Activated T-helper 9 cell treated with anti-CD3 and anti-CD28 coated beads, Interleukin-2, amount 50 U/mL, for 16 hours (primary cell): ENCODE measurements around the gene NR2F1.

Experiments
- DNase-seq: peaks from one replicate; pipeline ENCODE4 v3.0.0-alpha.2; 2020; ENCODE audit warnings: low read depth

NR2F1 gene

GRCh38 chr5:93577854-93578812 lies 4.9 kb upstream of the NR2F1 start:
- DNase-seq, result no peak

DNA sequence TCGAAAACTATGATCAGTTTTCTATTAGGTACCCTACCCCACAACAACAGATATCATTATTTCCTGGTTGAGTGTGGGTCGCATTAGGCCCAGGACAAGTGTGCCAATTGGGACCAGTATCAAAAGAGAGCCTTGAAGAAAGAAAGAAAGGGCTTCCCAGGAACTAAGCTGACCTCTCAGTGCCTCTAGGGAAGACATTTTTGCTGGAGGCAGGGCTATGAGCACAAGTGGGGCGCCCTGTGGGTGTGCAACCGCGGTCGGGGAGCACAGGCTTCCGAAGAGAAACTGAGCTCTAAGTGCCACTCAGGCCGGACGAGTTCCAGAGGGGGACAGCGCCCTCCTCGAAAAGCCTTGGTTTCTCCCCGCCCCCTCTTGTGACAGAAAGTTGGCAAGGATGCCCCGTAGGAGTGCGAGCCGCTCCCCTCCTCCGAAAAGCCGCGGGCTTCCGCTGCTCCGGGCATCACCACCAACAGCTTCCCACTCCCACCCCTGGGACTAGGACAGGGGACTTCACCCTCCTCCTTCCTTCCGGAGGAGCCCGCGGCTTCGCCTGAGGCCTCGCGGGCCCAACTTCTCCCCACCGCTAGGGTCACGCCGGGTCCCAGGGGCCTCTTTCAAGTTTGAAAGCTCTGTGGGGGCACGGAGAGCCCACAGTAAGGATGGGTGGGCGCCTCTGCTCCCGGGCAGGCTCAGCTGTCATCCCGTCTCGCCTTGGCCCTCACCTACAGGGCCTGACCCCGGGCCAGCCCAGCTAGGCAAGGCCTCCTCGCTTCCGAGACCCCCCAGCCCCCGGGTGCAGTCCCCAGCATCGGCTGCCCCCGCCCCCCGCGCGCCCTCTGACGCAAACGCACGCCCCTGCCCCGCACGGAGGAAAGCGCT lies 4.0 kb upstream of the NR2F1 start:
- DNase-seq, result no peak

DNA sequence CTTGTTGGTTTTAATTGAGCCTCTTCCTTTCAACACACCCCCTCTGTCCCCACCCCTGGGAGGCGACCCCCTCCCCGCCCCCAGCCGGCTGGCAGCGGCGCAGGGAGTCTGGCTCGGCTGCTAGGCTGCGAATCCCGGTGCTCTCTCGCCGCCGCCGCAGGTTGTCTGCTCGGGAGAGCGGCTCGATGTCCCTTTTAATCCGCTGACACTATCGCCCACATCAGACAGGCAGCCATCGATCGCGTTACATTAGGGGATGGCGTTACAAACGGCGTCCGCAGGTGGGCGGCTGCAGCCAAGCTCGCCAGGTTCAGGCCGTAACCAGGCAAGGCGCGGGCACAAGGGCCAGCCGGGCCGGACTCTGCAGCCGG lies 3.3 kb upstream of the NR2F1 start:
- no peak for DNase-seq

DNA sequence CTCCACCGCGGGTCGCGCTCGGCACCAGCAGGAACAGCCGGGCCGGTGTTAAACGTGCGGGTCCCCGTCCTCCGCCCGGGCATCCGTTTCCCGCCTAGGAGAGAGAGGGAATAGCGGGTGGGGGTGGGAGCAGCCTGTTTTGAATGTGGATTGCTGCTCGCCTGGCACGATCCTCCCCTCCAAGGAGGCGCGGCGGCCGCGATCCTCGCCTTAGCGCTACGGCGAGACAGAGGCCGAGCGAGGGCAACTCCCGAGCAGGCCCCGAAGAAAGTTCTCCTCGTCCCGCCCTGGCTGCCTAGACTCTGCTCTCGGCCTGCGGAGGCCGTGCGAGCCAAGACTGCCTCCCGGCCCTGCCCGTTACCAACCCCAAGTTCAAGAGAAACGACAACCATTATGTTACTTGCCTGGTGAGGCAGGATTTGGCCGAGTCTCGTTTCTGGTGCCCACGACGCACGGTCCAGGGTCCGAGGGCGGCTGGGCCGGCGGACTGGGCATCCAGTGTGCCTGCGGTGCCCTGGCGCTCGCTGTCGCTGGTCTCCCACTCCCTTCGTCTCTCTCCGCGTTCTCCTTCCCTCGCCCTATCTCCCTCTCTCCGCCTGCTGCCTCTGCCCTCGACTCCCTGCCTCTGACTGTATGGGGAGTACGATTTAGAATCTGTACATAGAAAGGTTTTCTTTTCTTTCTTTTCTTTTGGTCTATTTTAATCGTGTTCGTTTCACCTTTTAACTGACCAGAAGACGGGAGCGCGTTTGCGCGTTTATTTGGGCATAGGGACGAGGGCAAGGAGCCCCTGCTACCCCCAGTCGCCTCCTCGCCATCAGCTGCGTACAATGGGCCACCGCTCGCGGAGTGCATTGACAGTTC lies 2.7 kb upstream of the NR2F1 start:
- DNase-seq, result no peak

GRCh38 chr5:93580927-93581445 lies 2.0 kb upstream of the NR2F1 start, which contains the start of gene NR2F1-AS1:
Gene NR2F1-AS1 (minus strand): TSS chr5:93581219.
- DNase-seq, result no peak

GRCh38 chr5:93582167-93582462 lies 907 bp upstream of the NR2F1 start:
- DNase-seq, result no peak

DNA sequence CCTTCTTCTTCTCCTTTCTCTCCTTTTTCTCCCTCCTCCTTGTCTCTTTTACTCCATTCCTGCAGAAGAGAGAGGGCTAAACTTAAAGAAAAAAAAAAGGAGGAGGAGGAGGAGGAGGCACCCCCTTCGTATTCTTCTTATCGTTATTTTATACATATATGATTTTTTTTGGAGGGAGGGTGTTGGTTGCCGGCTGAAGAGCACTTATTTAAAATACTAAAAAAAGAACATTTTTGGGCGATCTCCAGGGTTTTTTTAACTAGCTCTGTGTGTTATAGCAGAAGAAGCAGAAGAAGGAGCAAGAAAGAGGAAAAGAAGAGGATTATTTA lies 381 bp downstream of the NR2F1 start:
- DNase-seq, result no peak

- DNase-seq, result no peak
Measured at GRCh38 chr5:93583768-93584595, 960 bp downstream of the NR2F1 start.

DNA sequence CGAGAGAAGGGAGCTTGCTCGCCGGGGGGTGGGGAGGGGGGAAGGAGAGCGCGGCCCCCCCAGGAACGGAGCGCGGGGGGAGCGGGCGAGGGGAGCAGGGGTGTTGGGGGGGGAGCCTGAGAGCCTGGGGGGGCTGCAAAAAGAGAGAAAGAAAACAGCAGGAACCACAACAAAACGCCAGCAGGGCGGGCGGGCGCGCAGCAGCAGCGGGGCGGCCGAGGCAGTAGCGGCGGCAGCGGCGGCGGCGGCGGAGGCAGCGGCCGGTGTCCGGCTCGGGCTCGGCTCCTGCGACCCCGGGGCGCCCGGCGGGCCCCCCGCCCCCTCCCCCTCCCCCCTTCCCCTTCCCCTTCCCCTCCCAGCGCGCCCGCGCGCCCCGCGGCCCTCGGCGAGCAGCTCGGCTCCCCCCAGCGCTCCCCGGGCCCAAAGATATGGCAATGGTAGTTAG lies 1.6 kb downstream of the NR2F1 start:
- no peak for DNase-seq

- no peak for DNase-seq
Measured at GRCh38 chr5:93585041-93585766, 2.2 kb downstream of the NR2F1 start.

GRCh38 chr5:93585767-93586385 lies 2.9 kb downstream of the NR2F1 start:
- DNase-seq, result no peak

DNA sequence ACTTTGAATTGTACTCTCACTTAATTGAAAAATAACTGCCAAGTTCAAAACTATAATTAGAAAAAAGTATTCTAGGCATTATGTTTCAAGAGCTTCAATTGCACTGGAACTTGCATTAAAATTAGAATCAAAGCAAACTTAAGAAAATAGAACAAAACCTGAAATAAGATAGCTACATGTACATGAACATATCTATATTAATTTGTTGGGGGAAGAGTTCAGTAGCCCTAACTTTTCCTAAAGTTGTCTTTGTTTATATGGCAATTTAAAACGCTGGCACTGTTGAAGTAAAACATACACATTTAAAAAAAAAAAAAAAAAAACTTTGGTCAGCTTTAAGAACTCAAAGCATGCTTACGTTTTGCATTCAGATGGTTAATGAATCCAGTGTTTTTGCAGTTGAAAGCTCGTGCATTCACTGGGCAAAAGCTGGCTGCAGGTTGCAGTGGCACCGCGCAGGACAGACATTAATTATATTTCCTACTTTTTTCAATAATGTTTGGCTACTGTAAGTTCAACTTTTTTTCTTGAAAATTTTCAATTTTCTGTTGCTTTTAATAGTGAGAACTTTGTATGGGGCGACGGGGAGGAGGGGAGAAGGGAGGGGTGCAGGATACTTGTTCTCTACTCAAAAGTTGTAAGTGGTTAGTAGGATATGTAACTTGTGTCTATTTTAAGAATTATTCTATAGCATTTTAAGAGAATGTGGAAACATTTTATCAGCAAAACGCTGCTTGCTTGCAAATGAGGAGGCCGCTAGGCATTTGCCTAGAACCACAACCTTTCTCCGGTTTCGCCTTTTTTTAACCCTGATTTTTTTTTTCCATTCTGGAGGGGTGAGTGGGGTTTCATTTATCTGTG lies 3.9 kb downstream of the NR2F1 start:
- no peak for DNase-seq

- no peak for DNase-seq
Measured at GRCh38 chr5:93587597-93588351, 4.8 kb downstream of the NR2F1 start.

DNA sequence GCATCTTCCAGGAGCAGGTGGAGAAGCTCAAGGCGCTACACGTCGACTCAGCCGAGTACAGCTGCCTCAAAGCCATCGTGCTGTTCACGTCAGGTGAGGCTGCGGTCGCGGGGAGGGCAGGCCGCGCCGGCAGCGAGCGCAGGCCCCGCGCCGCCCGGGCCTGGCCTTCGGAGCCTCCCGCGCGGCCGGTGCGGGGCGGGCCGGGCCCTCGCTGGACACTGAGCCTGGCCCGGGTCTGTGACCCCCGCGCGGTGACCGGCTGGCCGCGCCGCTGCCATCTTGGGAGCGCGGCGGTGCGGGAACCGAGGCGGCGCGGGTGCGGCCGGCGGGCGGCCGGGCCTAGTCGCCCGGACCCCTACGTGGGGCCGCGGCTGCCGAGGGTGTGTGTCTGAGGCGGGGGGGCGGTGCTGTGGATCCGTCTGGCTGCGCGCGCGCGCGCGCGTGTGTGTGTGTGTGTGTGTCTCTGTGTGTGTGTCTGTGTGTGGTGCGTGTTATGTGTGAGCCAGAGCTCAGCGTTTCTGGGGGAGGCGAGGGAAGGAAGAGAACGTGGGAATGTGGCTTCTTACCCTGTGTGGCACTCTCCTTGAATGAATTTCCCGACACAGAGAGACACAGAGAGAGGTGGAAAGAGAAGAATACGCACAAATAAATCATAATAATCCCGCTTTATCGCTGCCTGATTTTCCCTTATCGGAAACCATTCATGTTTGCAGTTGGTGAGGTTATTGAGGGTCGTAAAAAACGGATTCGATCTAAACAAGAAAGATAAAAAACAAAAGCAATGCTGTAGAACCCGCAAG lies 5.5 kb downstream of the NR2F1 start:
- DNase-seq, result no peak

DNA sequence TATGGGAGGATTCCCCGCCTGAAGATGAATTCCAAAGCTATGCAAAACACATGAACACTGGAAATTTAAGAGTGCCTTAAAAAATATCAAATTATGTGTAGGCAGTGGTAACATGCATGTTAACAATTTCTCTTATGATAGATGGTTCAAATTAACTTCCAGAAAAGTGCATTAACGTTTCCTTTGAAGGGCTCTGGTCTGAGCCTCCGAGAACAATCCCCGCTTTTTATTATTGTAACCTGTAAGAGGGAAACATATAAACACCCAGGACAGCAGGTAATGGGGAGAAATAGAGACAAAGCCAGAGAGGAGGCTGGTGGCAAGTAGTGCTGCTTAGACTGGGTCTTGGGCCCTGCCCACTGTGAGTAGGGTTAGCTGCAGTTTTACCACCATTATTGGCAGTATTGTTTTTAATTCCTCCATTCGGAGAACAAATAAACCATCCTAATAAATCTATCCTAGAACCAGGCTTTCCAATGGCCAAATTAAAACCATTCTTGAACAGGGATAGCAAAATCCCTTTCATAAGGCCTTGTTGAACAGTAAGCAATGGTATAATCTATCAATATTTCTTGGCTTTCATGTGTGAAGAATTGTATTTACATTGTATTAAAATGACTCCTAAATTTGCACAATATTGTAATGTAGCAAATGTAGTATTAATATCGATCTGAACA lies 6.3 kb downstream of the NR2F1 start:
- DNase-seq, result no peak

DNA sequence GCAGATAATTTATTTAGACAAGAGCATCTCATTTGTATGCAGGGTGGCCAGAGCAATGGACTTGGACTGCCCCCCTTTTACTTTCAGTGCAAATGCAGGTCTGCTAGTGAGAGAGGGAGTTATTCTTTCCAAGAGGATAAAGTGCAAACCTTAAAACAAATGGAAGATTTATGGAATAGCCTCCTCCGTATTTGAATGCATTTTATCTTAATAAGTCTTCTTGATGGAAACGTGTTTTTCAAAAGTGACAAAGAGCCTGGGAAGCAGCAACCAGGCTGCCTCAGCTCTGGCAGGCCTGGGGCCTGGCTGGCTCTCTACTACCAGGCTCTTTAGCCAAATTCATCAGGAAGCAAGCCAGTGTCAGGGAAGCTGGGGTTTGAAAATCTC lies 6.8 kb downstream of the NR2F1 start:
- no peak for DNase-seq

DNA sequence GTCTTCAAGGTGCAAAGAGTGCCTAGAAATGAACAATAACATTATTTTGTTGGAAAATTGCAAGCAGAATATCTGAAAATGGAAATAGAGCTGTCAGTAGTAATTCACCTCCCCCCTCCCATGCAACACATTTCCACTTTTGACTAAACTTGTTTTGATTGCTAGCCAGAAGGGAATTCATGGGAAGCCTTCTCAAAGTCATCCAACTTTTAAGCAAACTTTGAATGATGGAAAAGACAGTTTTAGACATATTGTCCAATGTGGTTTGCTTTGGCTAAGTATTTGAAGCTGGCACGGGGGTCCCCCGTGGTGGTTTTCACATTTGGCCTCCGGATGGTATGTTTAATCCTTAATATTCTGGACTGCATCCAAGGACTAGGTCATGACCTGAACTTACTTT lies 7.5 kb downstream of the NR2F1 start:
- no peak for DNase-seq
